Esophagus squamous epithelium (tissue), 5 donors: ENCODE results near the gene OBSCN. TPM values are rescaled to one million over a fixed set of nuclear protein-coding genes. Genes with fewer than 3 reads are reported as not detected.

Experiments used
- DNase-seq: peaks from one replicate; lab custom pipeline; 2025; lab: John Stamatoyannopoulos, UW
- H3K27ac ChIP-seq, 4 donors: fragments of 200-600 bp; sonication (generic); one replicate each; pipeline ENCODE4 v1.5.1; 2016 to 2019; ENCODE audit warnings: mild to moderate bottlenecking in 1 of 4
- H3K27me3 ChIP-seq, 4 donors: fragments of 200-600 bp; sonication (generic); 1 replicate in 3 of 4; 2 replicates in 1 of 4; pipeline versions ENCODE4 v1.5.1 to v1.6.0; 2017 to 2021; ENCODE audit warnings: antibody characterized with exemption in 1 of 4
- H3K36me3 ChIP-seq, 3 donors: fragments of 200-600 bp; sonication (generic); one replicate each; pipeline ENCODE4 v1.5.1; 2016 to 2019
- H3K4me1 ChIP-seq, 3 donors: fragments of 200-600 bp; sonication (generic); one replicate each; pipeline ENCODE4 v1.5.1; 2017 to 2019
- H3K4me3 ChIP-seq, 4 donors: fragments of 200-600 bp; sonication (generic); 1 replicate in 3 of 4; 2 replicates in 1 of 4; pipeline ENCODE4 v1.5.1; 2016 to 2019; ENCODE audit warnings: mild to moderate bottlenecking in 2 of 4, moderate library complexity in 1 of 4
- H3K9me3 ChIP-seq, 3 donors: fragments of 200-600 bp; sonication (generic); one replicate each; pipeline ENCODE4 v1.5.1; 2016 to 2019
- CTCF ChIP-seq, 6 experiments: fragments of 450-650 bp in 4 of 6; fragments of 200-600 bp in 2 of 6; sonication (generic) in 2 of 6; IDR thresholded peaks; one replicate each; pipeline ENCODE4 v1.5.1; 2016 to 2019; ENCODE audit warnings: antibody characterized with exemption in 6 of 6, mild to moderate bottlenecking in 4 of 6, moderate library complexity in 4 of 6
- POLR2A ChIP-seq, 4 donors: fragments of 450-650 bp; IDR thresholded peaks; one replicate each; pipeline ENCODE4 v1.6.1; 2017; ENCODE audit warnings: antibody characterized with exemption in 4 of 4, mild to moderate bottlenecking in 4 of 4, moderate library complexity in 3 of 4
- WGBS, 2 donors: methylation state at CpG; one replicate each; pipeline ENCODE4 v1.1.5; 2018; 5-methylcytosine and 5-hydroxymethylcytosine counted together
- intact Hi-C: fragments of 100-400 bp; cut with DNase I; formaldehyde crosslinking; loops from one replicate; pipeline ENCODE4 v1.15.0; 2022
- total RNA-seq, 4 donors: library from RNA; depleted of rRNA; stranded (reverse); fragments of >200 nt; gene quantifications; one replicate each; pipeline ENCODE4 v1.1.0, GENCODE V29; 2016
- donor health status: DM: yes; HTN: yes; CAD: no.

Gene OBSCN
- total RNA-seq, 4 donors from 2014 or later, result 4.0 to 53.2 (median 13.8) TPM

- WGBS, 2 donors, result 76 to 80% methylated on average over 5 to 9 of the region's 19 CpGs
- Histone ChIP-seq H3K36me3 (no peaks in the 10 kb centered on the region), H3K27ac (no peak overlapping the region), H3K27me3 (peaks cover 0 to 60% (median 0%) of the 10 kb centered on the region in 4 donors), H3K4me1 (peaks cover 6 to 41% (median 9%) of the 10 kb centered on the region in 3 donors), H3K4me3 (no peak overlapping the region), H3K9me3 (no peaks in the 10 kb centered on the region)
- DNase-seq, result no peak
- intact Hi-C loops, result no loop called here
- TF ChIP-seq CTCF (IDR thresholded peaks at IDR 0.05) (no peak), POLR2A (IDR thresholded peaks at IDR 0.05) (no peak)
Observed at GRCh38 chr1:228208831-228209551, 1.1 kb downstream of the OBSCN start.

GRCh38 chr1:228209657-228210056, 1.8 kb downstream of the OBSCN start:
- no peak for DNase-seq
- H3K4me1 ChIP-seq, result peaks cover 6 to 47% (median 16%) of the 10 kb centered on the region in 3 donors
- peaks cover 0 to 60% (median 0%) of the 10 kb centered on the region in 4 donors for H3K27me3 ChIP-seq
- no peak for TF ChIP-seq CTCF (IDR thresholded peaks at IDR 0.05)
- no peak for TF ChIP-seq POLR2A (IDR thresholded peaks at IDR 0.05)
- no peaks in the 10 kb centered on the region for H3K36me3 ChIP-seq
- H3K27ac ChIP-seq, result no peak overlapping the region
- no peaks in the 10 kb centered on the region for H3K9me3 ChIP-seq
- 70 to 100% methylated on average over 1 of the region's 3 CpGs for WGBS, 2 donors
- H3K4me3 ChIP-seq, result no peak overlapping the region
- intact Hi-C loops, result no loop called here

- Histone ChIP-seq H3K9me3 (no peaks in the 10 kb centered on the region), H3K36me3 (no peaks in the 10 kb centered on the region), H3K4me3 (no peak overlapping the region), H3K27me3 (peaks cover 0 to 60% (median 0%) of the 10 kb centered on the region in 4 donors), H3K4me1 (peaks cover 6 to 52% (median 18%) of the 10 kb centered on the region in 3 donors), H3K27ac (no peak overlapping the region)
- TF ChIP-seq POLR2A (IDR thresholded peaks at IDR 0.05), result no peak
- TF ChIP-seq CTCF (IDR thresholded peaks at IDR 0.05), result no peak
- no peak for DNase-seq
- intact Hi-C loops, result no loop called here
- WGBS, 2 donors, result 75% methylated on average over 5 of the region's 11 CpGs; no CpG with 5 or more reads in 1 of the 2 donors
Observed at GRCh38 chr1:228210076-228210651, 2.3 kb downstream of the OBSCN start.

GRCh38 chr1:228210712-228211530, 3.1 kb downstream of the OBSCN start:
- peaks cover 0 to 56% (median 0%) of the 10 kb centered on the region in 4 donors for H3K27me3 ChIP-seq
- DNase-seq, result no peak
- TF ChIP-seq CTCF (IDR thresholded peaks at IDR 0.05) (no peak), POLR2A (IDR thresholded peaks at IDR 0.05) (no peak)
- no peaks in the 10 kb centered on the region for H3K9me3 ChIP-seq
- H3K4me1 ChIP-seq, result peaks cover 6 to 59% (median 18%) of the 10 kb centered on the region in 3 donors
- no peak overlapping the region for H3K4me3 ChIP-seq
- no peaks in the 10 kb centered on the region for H3K36me3 ChIP-seq
- H3K27ac ChIP-seq, result no peak overlapping the region
- intact Hi-C loops, result no loop called here
- 83% methylated on average over 10 to 12 of the region's 16 CpGs for WGBS, 2 donors
